AG09309 (cell line): ENCODE data around the gene ANTXR1.
"Not testable (repeated sequence)": the region's sequence is repeated elsewhere in the genome, so short reads cannot be mapped to it uniquely, and the experiment has no call there.

Experiments
- DNase-seq: peaks from one replicate; pipeline ENCODE4 v3.0.0-alpha.2; 2010; ENCODE audit warnings: low read depth
- H3K4me3 ChIP-seq: 2 replicates; pipeline ENCODE4 v1.5.1; 2011; ENCODE audit warnings: mild to moderate bottlenecking, low read depth, low read length, moderate library complexity; ENCODE audit not compliant: control insufficient read depth
- CTCF ChIP-seq: IDR thresholded peaks from 2 replicates; pipeline ENCODE4 v1.5.1; 2011; ENCODE audit warnings: mild to moderate bottlenecking, low read depth, low read length, inconsistent platforms; ENCODE audit not compliant: insufficient read depth, control insufficient read depth; ENCODE audit errors: missing control alignments

ANTXR1 gene

GRCh38 chr2:69253611-69254301 is 240.8 kb downstream of the ANTXR1 start:
- TF ChIP-seq CTCF = no peak
- DNase-seq = peak; percentile 96
- no peak overlapping the region for H3K4me3 ChIP-seq

GRCh38 chr2:69255760-69256159 is 242.8 kb downstream of the ANTXR1 start:
- no peak for DNase-seq
- no peak for TF ChIP-seq CTCF
- H3K4me3 ChIP-seq = no peak overlapping the region

- not testable (repeated sequence) for DNase-seq, H3K4me3 ChIP-seq
These were observed 247.1 kb downstream of the ANTXR1 start for GRCh38 chr2:69259994-69260591.

GRCh38 chr2:69260666-69261065 is 247.7 kb downstream of the ANTXR1 start:
- TF ChIP-seq CTCF = no peak
- H3K4me3 ChIP-seq = no peak overlapping the region
- no peak for DNase-seq

GRCh38 chr2:69269330-69269729 is 256.4 kb downstream of the ANTXR1 start:
- no peak overlapping the region for H3K4me3 ChIP-seq
- TF ChIP-seq CTCF = no peak
- DNase-seq = no peak

GRCh38 chr2:69271831-69272257 is 258.9 kb downstream of the ANTXR1 start:
- no peak for TF ChIP-seq CTCF
- H3K4me3 ChIP-seq = no peak overlapping the region
- DNase-seq = peak; percentile 67

GRCh38 chr2:69272803-69273471 is 260.0 kb downstream of the ANTXR1 start:
- no peak overlapping the region for H3K4me3 ChIP-seq
- DNase-seq = no peak
- no peak for TF ChIP-seq CTCF
